Progenitor cell of endocrine pancreas (in vitro differentiated cells): ENCODE results near the gene IDUA. TPM values are rescaled to one million over a fixed set of nuclear protein-coding genes. Genes with fewer than 3 reads are reported as not detected.
A peak's percentile ranks its signal among the peaks of the same experiment; 100 is the strongest.
"Not testable (repeated sequence)": the region's sequence is repeated elsewhere in the genome, so short reads cannot be mapped to it uniquely, and the experiment has no call there.

Experiments used
- DNase-seq: peaks from one replicate; pipeline ENCODE4 v3.0.0; 2021; ENCODE audit warnings: low spot score; ENCODE audit not compliant: unreplicated experiment
- H3K27ac Mint-ChIP-seq: 2 replicates; pipeline ENCODE4 v1.8.0; 2021; ENCODE audit warnings: mild to moderate bottlenecking, moderate library complexity, mixed read lengths
- H3K27me3 Mint-ChIP-seq: 2 replicates; pipeline ENCODE4 v1.8.0; 2021; ENCODE audit warnings: mixed read lengths
- H3K36me3 Mint-ChIP-seq: 2 replicates; pipeline ENCODE4 v1.8.0; 2022; ENCODE audit warnings: mixed read lengths; ENCODE audit not compliant: insufficient read depth
- H3K4me1 Mint-ChIP-seq: 2 replicates; pipeline ENCODE4 v1.8.0; 2021; ENCODE audit warnings: low read depth, mixed read lengths
- H3K4me3 Mint-ChIP-seq: 2 replicates; pipeline ENCODE4 v1.8.0; 2021; ENCODE audit warnings: low read depth, mild to moderate bottlenecking, moderate library complexity, mixed read lengths
- H3K9me3 Mint-ChIP-seq: 2 replicates; pipeline ENCODE4 v1.8.0; 2021; ENCODE audit warnings: low read depth, mixed read lengths
- CTCF ChIP-seq: fragments of 200-600 bp; sonication (generic); IDR thresholded peaks from one replicate; pipeline ENCODE4 v1.5.0; 2021; ENCODE audit warnings: antibody characterized with exemption, mild to moderate bottlenecking; ENCODE audit not compliant: unreplicated experiment
- total RNA-seq: library from RNA; stranded (reverse); gene quantifications from 2 replicates; pipeline ENCODE4 v1.2.1, GENCODE V29; 2021

Gene IDUA
- total RNA-seq, 1 donor from 2014 or later, result 87.0 TPM

GRCh38 chr4:972651-973424 is 14.0 kb upstream of the IDUA start:
- Mint-ChIP-seq H3K4me3 (peak overlapping the region; percentile 56), H3K27me3 (peaks cover 4% of the 10 kb centered on the region), H3K27ac (no peak overlapping the region), H3K9me3 (no peaks in the 10 kb centered on the region), H3K36me3 (no peaks in the 10 kb centered on the region), H3K4me1 (no peaks in the 10 kb centered on the region)
- no peak for DNase-seq
- no peak for TF ChIP-seq CTCF

GRCh38 chr4:973431-974397 is 13.1 kb upstream of the IDUA start, which contains the start of gene DGKQ:
Gene DGKQ, minus strand, starts transcription at chr4:973569. Its CDS starts 87 bp downstream, at chr4:973482.
- H3K27me3 Mint-ChIP-seq, result peaks cover 4% of the 10 kb centered on the region
- DNase-seq, result peak; percentile 78
- H3K4me3 Mint-ChIP-seq, result peak within 1 kb of the TSS; percentile 56
- no peaks in the 10 kb centered on the region for H3K36me3 Mint-ChIP-seq
- no peak for TF ChIP-seq CTCF
- H3K4me1 Mint-ChIP-seq, result no peaks in the 10 kb centered on the region
- no peaks in the 10 kb centered on the region for H3K9me3 Mint-ChIP-seq
- no peak within 1 kb of the TSS for H3K27ac Mint-ChIP-seq

- H3K27me3 Mint-ChIP-seq, result peaks cover 4% of the 10 kb centered on the region
- no peaks in the 10 kb centered on the region for H3K36me3 Mint-ChIP-seq
- DNase-seq, result no peak
- no peak overlapping the region for H3K27ac Mint-ChIP-seq
- no peak for TF ChIP-seq CTCF
- H3K4me1 Mint-ChIP-seq, result no peaks in the 10 kb centered on the region
- no peak overlapping the region for H3K4me3 Mint-ChIP-seq
- no peaks in the 10 kb centered on the region for H3K9me3 Mint-ChIP-seq
Observed at GRCh38 chr4:974668-975067, 12.2 kb upstream of the IDUA start.

- H3K27ac Mint-ChIP-seq, H3K4me3 Mint-ChIP-seq, DNase-seq, H3K27me3 Mint-ChIP-seq, H3K9me3 Mint-ChIP-seq, H3K4me1 Mint-ChIP-seq, H3K36me3 Mint-ChIP-seq: not testable (repeated sequence)
Observed at GRCh38 chr4:976016-976415, 10.8 kb upstream of the IDUA start.

- no peak overlapping the region for H3K4me3 Mint-ChIP-seq
- TF ChIP-seq CTCF, result no peak
- H3K9me3 Mint-ChIP-seq, result no peaks in the 10 kb centered on the region
- no peak for DNase-seq
- peaks cover 3% of the 10 kb centered on the region for H3K27me3 Mint-ChIP-seq
- no peaks in the 10 kb centered on the region for H3K4me1 Mint-ChIP-seq
- no peaks in the 10 kb centered on the region for H3K36me3 Mint-ChIP-seq
- no peak overlapping the region for H3K27ac Mint-ChIP-seq
Observed at GRCh38 chr4:978957-979701, 7.7 kb upstream of the IDUA start.
